IMR-90 (cell line): ENCODE data around the gene TMEM235.

Source experiments
- CEBPB ChIP-seq: IDR thresholded peaks from 2 replicates; pipeline ENCODE4 v1.6.1; 2012; ENCODE audit warnings: low read depth, low read length, improper control_type of control experiment
- RAD21 ChIP-seq: IDR thresholded peaks from 2 replicates; pipeline ENCODE4 v1.6.1; 2012; ENCODE audit warnings: low read length, improper control_type of control experiment
- TF ChIP-seq, protein P1 (sequence below): conservative IDR thresholded peaks from 2 replicates; pipeline ENCODE4 v1.5.1; 2012; ENCODE audit warnings: mild to moderate bottlenecking, low read depth, low read length, improper control_type of control experiment

DNA sequence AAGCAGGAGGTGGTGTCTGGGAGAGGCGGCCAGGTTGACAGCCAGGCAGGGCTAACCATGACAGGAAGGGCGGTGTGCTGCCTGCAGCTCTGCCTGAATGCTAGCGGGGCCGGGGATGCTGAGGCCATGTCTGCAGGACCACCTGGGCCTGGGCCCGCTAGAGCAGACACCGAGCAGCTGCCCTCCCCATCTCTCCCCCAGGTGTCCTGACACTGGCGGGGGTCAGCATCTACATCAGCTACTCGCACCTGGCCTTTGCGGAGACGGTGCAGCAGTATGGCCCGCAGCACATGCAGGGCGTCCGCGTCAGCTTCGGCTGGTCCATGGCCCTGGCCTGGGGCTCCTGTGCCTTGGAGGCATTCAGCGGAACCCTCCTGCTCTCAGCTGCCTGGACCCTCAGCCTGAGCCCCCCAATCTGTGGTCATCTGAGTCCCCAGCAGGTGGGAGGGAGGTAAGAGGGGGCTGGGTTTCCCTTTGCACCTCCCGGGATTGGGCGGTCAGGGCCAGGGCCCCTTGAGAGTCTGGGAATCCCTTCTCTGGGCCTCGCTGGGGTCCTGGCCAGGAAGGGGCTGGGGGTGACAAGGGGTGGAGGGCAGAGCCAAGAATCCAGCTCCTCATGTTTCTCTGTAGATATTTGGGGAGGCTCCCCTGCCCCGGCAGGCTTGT, 7.5 kb downstream of the TMEM235 start:
- TF ChIP-seq CEBPB (no peak), RAD21 (no peak)
- TF ChIP-seq, protein P1, sequence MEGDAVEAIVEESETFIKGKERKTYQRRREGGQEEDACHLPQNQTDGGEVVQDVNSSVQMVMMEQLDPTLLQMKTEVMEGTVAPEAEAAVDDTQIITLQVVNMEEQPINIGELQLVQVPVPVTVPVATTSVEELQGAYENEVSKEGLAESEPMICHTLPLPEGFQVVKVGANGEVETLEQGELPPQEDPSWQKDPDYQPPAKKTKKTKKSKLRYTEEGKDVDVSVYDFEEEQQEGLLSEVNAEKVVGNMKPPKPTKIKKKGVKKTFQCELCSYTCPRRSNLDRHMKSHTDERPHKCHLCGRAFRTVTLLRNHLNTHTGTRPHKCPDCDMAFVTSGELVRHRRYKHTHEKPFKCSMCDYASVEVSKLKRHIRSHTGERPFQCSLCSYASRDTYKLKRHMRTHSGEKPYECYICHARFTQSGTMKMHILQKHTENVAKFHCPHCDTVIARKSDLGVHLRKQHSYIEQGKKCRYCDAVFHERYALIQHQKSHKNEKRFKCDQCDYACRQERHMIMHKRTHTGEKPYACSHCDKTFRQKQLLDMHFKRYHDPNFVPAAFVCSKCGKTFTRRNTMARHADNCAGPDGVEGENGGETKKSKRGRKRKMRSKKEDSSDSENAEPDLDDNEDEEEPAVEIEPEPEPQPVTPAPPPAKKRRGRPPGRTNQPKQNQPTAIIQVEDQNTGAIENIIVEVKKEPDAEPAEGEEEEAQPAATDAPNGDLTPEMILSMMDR = no peak
